ENCODE results near the gene TSPAN18. TPM values are rescaled to one million over a fixed set of nuclear protein-coding genes. Genes with fewer than 3 reads are reported as not detected.

TSPAN18 gene
- total RNA-seq, 1 experiment from 2014 or later = 21.3 TPM

DNA sequence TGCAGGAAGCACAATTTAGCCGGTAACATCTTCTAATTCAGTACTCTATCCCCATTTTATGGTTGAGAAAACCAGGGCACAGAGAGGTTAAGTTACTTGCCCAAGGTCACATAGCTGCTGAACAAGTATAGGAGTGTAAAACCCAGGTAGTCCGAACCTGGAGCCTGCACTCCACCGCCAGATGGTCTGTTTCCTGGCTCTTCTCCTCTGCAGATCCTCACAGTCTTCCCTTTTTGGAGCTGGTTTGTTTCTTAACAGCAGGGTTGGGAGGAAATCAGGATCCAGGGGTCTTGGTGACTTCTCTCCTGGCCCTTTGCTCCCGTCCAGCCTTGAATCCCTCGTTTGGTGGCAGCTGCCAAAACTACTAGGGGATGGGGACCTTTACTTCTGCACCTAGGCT lies 12.0 kb downstream of the TSPAN18 start:
- ChIA-PET CTCF (interaction anchor here (0.5 kb wide), 1 partner anchor 173 kb away, joined by 4 read pairs; no protein-coding TSS in a partner anchor), POLR2A (no interaction called here)
- Histone ChIP-seq H3K36me3 (ENCODE audit: control insufficient read depth, insufficient read depth, low read length) (no peaks in the 10 kb centered on the region), H3K4me1 (ENCODE audit: control insufficient read depth, insufficient read depth, low read length) (no peaks in the 10 kb centered on the region), H3K9me3 (ENCODE audit: control insufficient read depth, insufficient read depth, low read depth, low read length) (no peaks in the 10 kb centered on the region), H3K4me3 (ENCODE audit: low read depth in 2 of 2, low read length in 2 of 2) (no peak overlapping the region), H3K27me3 (ENCODE audit: control insufficient read depth, insufficient read depth, low read length) (peaks cover 2% of the 10 kb centered on the region; the same call in 1 of the 2 replicates), H3K27ac (ENCODE audit: low read length) (no peak overlapping the region)
- no peak for ATAC-seq
- no TSS peak for BruUV-seq (replicated peaks)
- intact Hi-C loops (cut with micrococcal nuclease; ENCODE audit: unreplicated experiment) = no loop called here
- no peak for TF ChIP-seq TCF7L2 (IDR thresholded peaks at IDR 0.05; ENCODE audit: low read depth, low read length)
- TF ChIP-seq SIN3A (IDR thresholded peaks at IDR 0.05; ENCODE audit: borderline replicate concordance, insufficient read depth, low read depth, low read length) = no peak
- TF ChIP-seq, protein P1, sequence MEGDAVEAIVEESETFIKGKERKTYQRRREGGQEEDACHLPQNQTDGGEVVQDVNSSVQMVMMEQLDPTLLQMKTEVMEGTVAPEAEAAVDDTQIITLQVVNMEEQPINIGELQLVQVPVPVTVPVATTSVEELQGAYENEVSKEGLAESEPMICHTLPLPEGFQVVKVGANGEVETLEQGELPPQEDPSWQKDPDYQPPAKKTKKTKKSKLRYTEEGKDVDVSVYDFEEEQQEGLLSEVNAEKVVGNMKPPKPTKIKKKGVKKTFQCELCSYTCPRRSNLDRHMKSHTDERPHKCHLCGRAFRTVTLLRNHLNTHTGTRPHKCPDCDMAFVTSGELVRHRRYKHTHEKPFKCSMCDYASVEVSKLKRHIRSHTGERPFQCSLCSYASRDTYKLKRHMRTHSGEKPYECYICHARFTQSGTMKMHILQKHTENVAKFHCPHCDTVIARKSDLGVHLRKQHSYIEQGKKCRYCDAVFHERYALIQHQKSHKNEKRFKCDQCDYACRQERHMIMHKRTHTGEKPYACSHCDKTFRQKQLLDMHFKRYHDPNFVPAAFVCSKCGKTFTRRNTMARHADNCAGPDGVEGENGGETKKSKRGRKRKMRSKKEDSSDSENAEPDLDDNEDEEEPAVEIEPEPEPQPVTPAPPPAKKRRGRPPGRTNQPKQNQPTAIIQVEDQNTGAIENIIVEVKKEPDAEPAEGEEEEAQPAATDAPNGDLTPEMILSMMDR (IDR thresholded peaks at IDR 0.05) = no peak
- no peak for TF ChIP-seq POLR2AphosphoS5 (IDR thresholded peaks at IDR 0.05; ENCODE audit: low read depth, low read length)
- TF ChIP-seq, protein P2, sequence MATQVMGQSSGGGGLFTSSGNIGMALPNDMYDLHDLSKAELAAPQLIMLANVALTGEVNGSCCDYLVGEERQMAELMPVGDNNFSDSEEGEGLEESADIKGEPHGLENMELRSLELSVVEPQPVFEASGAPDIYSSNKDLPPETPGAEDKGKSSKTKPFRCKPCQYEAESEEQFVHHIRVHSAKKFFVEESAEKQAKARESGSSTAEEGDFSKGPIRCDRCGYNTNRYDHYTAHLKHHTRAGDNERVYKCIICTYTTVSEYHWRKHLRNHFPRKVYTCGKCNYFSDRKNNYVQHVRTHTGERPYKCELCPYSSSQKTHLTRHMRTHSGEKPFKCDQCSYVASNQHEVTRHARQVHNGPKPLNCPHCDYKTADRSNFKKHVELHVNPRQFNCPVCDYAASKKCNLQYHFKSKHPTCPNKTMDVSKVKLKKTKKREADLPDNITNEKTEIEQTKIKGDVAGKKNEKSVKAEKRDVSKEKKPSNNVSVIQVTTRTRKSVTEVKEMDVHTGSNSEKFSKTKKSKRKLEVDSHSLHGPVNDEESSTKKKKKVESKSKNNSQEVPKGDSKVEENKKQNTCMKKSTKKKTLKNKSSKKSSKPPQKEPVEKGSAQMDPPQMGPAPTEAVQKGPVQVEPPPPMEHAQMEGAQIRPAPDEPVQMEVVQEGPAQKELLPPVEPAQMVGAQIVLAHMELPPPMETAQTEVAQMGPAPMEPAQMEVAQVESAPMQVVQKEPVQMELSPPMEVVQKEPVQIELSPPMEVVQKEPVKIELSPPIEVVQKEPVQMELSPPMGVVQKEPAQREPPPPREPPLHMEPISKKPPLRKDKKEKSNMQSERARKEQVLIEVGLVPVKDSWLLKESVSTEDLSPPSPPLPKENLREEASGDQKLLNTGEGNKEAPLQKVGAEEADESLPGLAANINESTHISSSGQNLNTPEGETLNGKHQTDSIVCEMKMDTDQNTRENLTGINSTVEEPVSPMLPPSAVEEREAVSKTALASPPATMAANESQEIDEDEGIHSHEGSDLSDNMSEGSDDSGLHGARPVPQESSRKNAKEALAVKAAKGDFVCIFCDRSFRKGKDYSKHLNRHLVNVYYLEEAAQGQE (IDR thresholded peaks at IDR 0.05; ENCODE audit: insufficient read depth in 1 of 2, low read depth in 2 of 2, low read length in 1 of 2) = no peak
- no peak for DNase-seq (ENCODE audit: low read depth, low spot score)
- in situ Hi-C loops (cut with HindIII; ENCODE audit: low pct_unique_long_range_greater_than_20kb, low sequenced_read_pairs) = no loop called here

DNA sequence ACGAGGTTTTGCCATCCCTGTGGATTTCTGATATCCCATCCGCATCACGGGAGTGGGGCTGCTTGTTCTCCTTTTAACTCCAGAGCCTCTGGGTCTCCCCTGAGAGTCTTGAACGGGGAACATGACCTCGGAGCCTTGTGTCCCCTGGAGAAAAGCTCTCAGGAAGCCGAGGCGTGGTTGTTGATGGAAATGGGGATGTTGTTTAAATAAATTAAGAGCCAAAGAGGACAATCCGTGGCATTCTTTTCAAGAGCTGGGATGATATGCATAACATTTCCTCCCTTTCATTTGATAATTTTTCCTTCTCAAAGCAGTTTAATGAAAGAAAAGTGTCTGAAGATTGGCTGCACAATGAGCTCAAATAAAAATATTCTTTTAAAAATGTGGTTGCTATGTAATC lies 14.2 kb downstream of the TSPAN18 start:
- in situ Hi-C loops (cut with HindIII; ENCODE audit: low pct_unique_long_range_greater_than_20kb, low sequenced_read_pairs) = no loop called here

More for the DNA sequence above, 14.2 kb downstream of the TSPAN18 start:
- Histone ChIP-seq H3K9me3 (ENCODE audit: control insufficient read depth, insufficient read depth, low read depth, low read length) (no peaks in the 10 kb centered on the region), H3K4me3 (ENCODE audit: low read depth in 2 of 2, low read length in 2 of 2) (no peak overlapping the region), H3K36me3 (ENCODE audit: control insufficient read depth, insufficient read depth, low read length) (no peaks in the 10 kb centered on the region), H3K27me3 (ENCODE audit: control insufficient read depth, insufficient read depth, low read length) (peaks cover 2% of the 10 kb centered on the region; the same call in 1 of the 2 replicates), H3K4me1 (ENCODE audit: control insufficient read depth, insufficient read depth, low read length) (no peaks in the 10 kb centered on the region), H3K27ac (ENCODE audit: low read length) (no peak overlapping the region)
- BruUV-seq (replicated peaks) = no TSS peak
- no peak for ATAC-seq
- intact Hi-C loops (cut with micrococcal nuclease; ENCODE audit: unreplicated experiment) = no loop called here
- no peak for DNase-seq (ENCODE audit: low read depth, low spot score)
- CTCF ChIA-PET = no interaction called here
- no peak for TF ChIP-seq TCF7L2 (IDR thresholded peaks at IDR 0.05; ENCODE audit: low read depth, low read length)
- TF ChIP-seq SIN3A (IDR thresholded peaks at IDR 0.05; ENCODE audit: borderline replicate concordance, insufficient read depth, low read depth, low read length) = no peak
- TF ChIP-seq POLR2AphosphoS5 (IDR thresholded peaks at IDR 0.05; ENCODE audit: low read depth, low read length) = no peak
- TF ChIP-seq, protein P1 (IDR thresholded peaks at IDR 0.05) = no peak
- TF ChIP-seq, protein P2 (IDR thresholded peaks at IDR 0.05; ENCODE audit: insufficient read depth in 1 of 2, low read depth in 2 of 2, low read length in 1 of 2) = no peak
- POLR2A ChIA-PET = no interaction called here

Data from Panc1 (cell line).